Stomach smooth muscle (tissue), 2 donors: ENCODE results near the gene FHIT.

Experiments used
- H3K27ac ChIP-seq: one replicate; pipeline ENCODE4 v1.7.0; 2013; ENCODE audit warnings: mild to moderate bottlenecking, low read length, inconsistent platforms
- H3K27me3 ChIP-seq, 2 donors: one replicate each; pipeline ENCODE4 v1.7.0; 2013; ENCODE audit warnings: low read length in 2 of 2; ENCODE audit not compliant: insufficient read depth in 2 of 2, control insufficient read depth in 1 of 2
- H3K36me3 ChIP-seq, 2 donors: one replicate each; pipeline ENCODE4 v1.7.0; 2013; ENCODE audit warnings: low read length in 2 of 2; ENCODE audit not compliant: control insufficient read depth in 2 of 2, insufficient read depth in 2 of 2
- H3K4me1 ChIP-seq: one replicate; pipeline ENCODE4 v1.7.0; 2013; ENCODE audit warnings: low read length; ENCODE audit not compliant: control insufficient read depth, insufficient read depth
- H3K4me3 ChIP-seq, 2 donors: one replicate each; pipeline ENCODE4 v1.7.0; 2013; ENCODE audit warnings: low read length in 2 of 2
- H3K9ac ChIP-seq, 2 donors: one replicate each; pipeline ENCODE4 v1.7.0; 2013; ENCODE audit warnings: low read length in 2 of 2, mild to moderate bottlenecking in 1 of 2
- H3K9me3 ChIP-seq, 2 donors: one replicate each; pipeline ENCODE4 v1.7.0; 2013; ENCODE audit warnings: low read length in 2 of 2; ENCODE audit not compliant: control insufficient read depth in 2 of 2
- donor health status: healthy.
- donor health status: Pancreatic carcinoma.

Gene FHIT

GRCh38 chr3:59762941-59763340, 1488.3 kb downstream of the FHIT start:
- H3K4me1 ChIP-seq: no peaks in the 10 kb centered on the region
- H3K4me3 ChIP-seq: no peak overlapping the region
- no peak overlapping the region for H3K27ac ChIP-seq
- H3K27me3 ChIP-seq: no peaks in the 10 kb centered on the region
- no peak overlapping the region for H3K9ac ChIP-seq
- no peaks in the 10 kb centered on the region for H3K9me3 ChIP-seq
- no peaks in the 10 kb centered on the region for H3K36me3 ChIP-seq

GRCh38 chr3:59759298-59760031, 1491.8 kb downstream of the FHIT start:
- Histone ChIP-seq H3K36me3 (no peaks in the 10 kb centered on the region), H3K4me3 (no peak overlapping the region), H3K9ac (no peak overlapping the region), H3K27ac (no peak overlapping the region), H3K9me3 (no peaks in the 10 kb centered on the region), H3K27me3 (no peaks in the 10 kb centered on the region), H3K4me1 (no peaks in the 10 kb centered on the region)

- H3K9me3 ChIP-seq: no peaks in the 10 kb centered on the region
- H3K4me1 ChIP-seq: no peaks in the 10 kb centered on the region
- no peak overlapping the region for H3K27ac ChIP-seq
- no peaks in the 10 kb centered on the region for H3K27me3 ChIP-seq
- H3K36me3 ChIP-seq: no peaks in the 10 kb centered on the region
- H3K9ac ChIP-seq: no peak overlapping the region
- no peak overlapping the region for H3K4me3 ChIP-seq
Observed at GRCh38 chr3:59758672-59759071, 1492.6 kb downstream of the FHIT start.

- Histone ChIP-seq H3K9ac (no peak overlapping the region), H3K27ac (no peak overlapping the region), H3K9me3 (no peaks in the 10 kb centered on the region), H3K4me3 (no peak overlapping the region), H3K4me1 (no peaks in the 10 kb centered on the region), H3K27me3 (no peaks in the 10 kb centered on the region), H3K36me3 (no peaks in the 10 kb centered on the region)
Observed at GRCh38 chr3:59756934-59757333, 1494.3 kb downstream of the FHIT start.

- no peaks in the 10 kb centered on the region for H3K9me3 ChIP-seq
Observed at GRCh38 chr3:59754456-59755129, 1496.7 kb downstream of the FHIT start.

GRCh38 chr3:59753808-59754450, 1497.3 kb downstream of the FHIT start:
- Histone ChIP-seq H3K9ac (no peak overlapping the region), H3K36me3 (no peaks in the 10 kb centered on the region), H3K27me3 (no peaks in the 10 kb centered on the region), H3K9me3 (no peaks in the 10 kb centered on the region), H3K4me3 (no peak overlapping the region), H3K27ac (no peak overlapping the region), H3K4me1 (no peaks in the 10 kb centered on the region)

More at GRCh38 chr3:59754456-59755129, 1496.7 kb downstream of the FHIT start:
- no peak overlapping the region for H3K9ac ChIP-seq
- H3K36me3 ChIP-seq: no peaks in the 10 kb centered on the region
- no peaks in the 10 kb centered on the region for H3K27me3 ChIP-seq
- no peak overlapping the region for H3K27ac ChIP-seq
- H3K4me3 ChIP-seq: no peak overlapping the region
- H3K4me1 ChIP-seq: no peaks in the 10 kb centered on the region

GRCh38 chr3:59752925-59753324, 1498.3 kb downstream of the FHIT start:
- no peaks in the 10 kb centered on the region for H3K27me3 ChIP-seq
- no peak overlapping the region for H3K4me3 ChIP-seq
- no peaks in the 10 kb centered on the region for H3K4me1 ChIP-seq
- H3K9ac ChIP-seq: no peak overlapping the region
- no peak overlapping the region for H3K27ac ChIP-seq
- H3K9me3 ChIP-seq: no peaks in the 10 kb centered on the region
- no peaks in the 10 kb centered on the region for H3K36me3 ChIP-seq

- no peaks in the 10 kb centered on the region for H3K27me3 ChIP-seq
- H3K27ac ChIP-seq: no peak overlapping the region
- H3K9me3 ChIP-seq: no peaks in the 10 kb centered on the region
- H3K36me3 ChIP-seq: no peaks in the 10 kb centered on the region
- H3K4me3 ChIP-seq: no peak overlapping the region
- H3K9ac ChIP-seq: no peak overlapping the region
- no peaks in the 10 kb centered on the region for H3K4me1 ChIP-seq
Observed at GRCh38 chr3:59751606-59752005, 1499.6 kb downstream of the FHIT start.

GRCh38 chr3:59750391-59750790, 1500.9 kb downstream of the FHIT start:
- Histone ChIP-seq H3K4me1 (no peaks in the 10 kb centered on the region), H3K9me3 (no peaks in the 10 kb centered on the region), H3K27ac (no peak overlapping the region), H3K4me3 (no peak overlapping the region), H3K27me3 (no peaks in the 10 kb centered on the region), H3K9ac (no peak overlapping the region), H3K36me3 (no peaks in the 10 kb centered on the region)

GRCh38 chr3:59749291-59749690, 1502.0 kb downstream of the FHIT start:
- Histone ChIP-seq H3K9ac (no peak overlapping the region), H3K27ac (no peak overlapping the region), H3K27me3 (no peaks in the 10 kb centered on the region), H3K9me3 (no peaks in the 10 kb centered on the region), H3K4me3 (no peak overlapping the region), H3K4me1 (no peaks in the 10 kb centered on the region), H3K36me3 (no peaks in the 10 kb centered on the region)

- no peak overlapping the region for H3K9ac ChIP-seq
- no peaks in the 10 kb centered on the region for H3K27me3 ChIP-seq
- no peak overlapping the region for H3K4me3 ChIP-seq
- no peaks in the 10 kb centered on the region for H3K4me1 ChIP-seq
- H3K36me3 ChIP-seq: no peaks in the 10 kb centered on the region
- no peak overlapping the region for H3K27ac ChIP-seq
- no peaks in the 10 kb centered on the region for H3K9me3 ChIP-seq
Observed at GRCh38 chr3:59746585-59746984, 1504.7 kb downstream of the FHIT start.
